Smooth muscle cell (in vitro differentiated cells): ENCODE data around the gene ITPRID1. TPM values are rescaled to one million over a fixed set of nuclear protein-coding genes. Genes with fewer than 3 reads are reported as not detected.

Experiments used
- DNase-seq: peaks from one replicate; lab custom pipeline; 2025; ENCODE audit not compliant: unreplicated experiment; lab: John Stamatoyannopoulos, UW
- H2AFZ ChIP-seq: fragments of 200-600 bp; sonication (generic); 2 replicates; pipeline ENCODE4 v1.6.0; 2016; ENCODE audit warnings: antibody characterized with exemption, low read depth, mild to moderate bottlenecking
- H3F3A ChIP-seq: fragments of 200-600 bp; sonication (generic); 2 replicates; pipeline ENCODE4 v1.6.0; 2017; ENCODE audit warnings: antibody characterized with exemption, low read depth
- H3K27ac ChIP-seq: fragments of 200-600 bp; sonication (generic); 2 replicates; pipeline ENCODE4 v1.5.1; 2016; ENCODE audit warnings: low read depth, mild to moderate bottlenecking
- H3K27me3 ChIP-seq: fragments of 200-600 bp; sonication (generic); 2 replicates; pipeline ENCODE4 v1.6.1; 2016; ENCODE audit warnings: low read depth, mild to moderate bottlenecking
- H3K36me3 ChIP-seq: fragments of 200-600 bp; sonication (generic); 2 replicates; pipeline ENCODE4 v1.5.1; 2016; ENCODE audit warnings: low read depth
- H3K4me1 ChIP-seq: fragments of 200-600 bp; sonication (generic); 2 replicates; pipeline ENCODE4 v1.5.1; 2016; ENCODE audit warnings: low read depth
- H3K4me2 ChIP-seq: fragments of 200-600 bp; sonication (generic); 2 replicates; pipeline ENCODE4 v1.6.0; 2016; ENCODE audit warnings: mild to moderate bottlenecking
- H3K4me3 ChIP-seq: fragments of 200-600 bp; sonication (generic); 2 replicates; pipeline ENCODE4 v1.5.1; 2016; ENCODE audit warnings: mild to moderate bottlenecking
- H3K79me2 ChIP-seq: fragments of 200-600 bp; sonication (generic); 2 replicates; pipeline ENCODE4 v1.6.0; 2016; ENCODE audit warnings: low read depth, mild to moderate bottlenecking
- H3K9ac ChIP-seq: fragments of 200-600 bp; sonication (generic); 2 replicates; pipeline ENCODE4 v1.6.0; 2016; ENCODE audit warnings: low read depth
- H3K9me3 ChIP-seq: fragments of 200-600 bp; sonication (generic); replicated peaks from 2 replicates; pipeline ENCODE4 v1.5.1; 2016; ENCODE audit warnings: low read depth
- H4K20me1 ChIP-seq: fragments of 200-600 bp; sonication (generic); 2 replicates; pipeline ENCODE4 v1.6.0; 2016; ENCODE audit warnings: low read depth
- WGBS: methylation state at CpG from one replicate; pipeline ENCODE4 v1.1.7; 2016; ENCODE audit warnings: low lambda C conversion rate; 5-methylcytosine and 5-hydroxymethylcytosine counted together
- polyA plus RNA-seq: library from polyadenylated mRNA; unstranded; fragments of >200 nt; fragmentation: Nextera tagmentation; extraction: Ambion mirVana; gene quantifications from 2 replicates; pipeline ENCODE4 v1.2.1, GENCODE V29; 2016
- total RNA-seq: library from RNA; depleted of rRNA; stranded (reverse); fragments of >200 nt; gene quantifications from 2 replicates; pipeline ENCODE4 v1.2.3, GENCODE V29; 2014
- TF ChIP-seq, protein P1 (sequence below): fragments of 200-600 bp; sonication (generic); IDR thresholded peaks from 2 replicates; pipeline ENCODE4 v1.5.1; 2017; ENCODE audit warnings: borderline replicate concordance, mild to moderate bottlenecking, antibody characterized with exemption; ENCODE audit not compliant: insufficient read depth, poor library complexity, severe bottlenecking

Gene ITPRID1
- total and polyA plus RNA-seq, 2 experiments from 2014 or later, result not detected

DNA sequence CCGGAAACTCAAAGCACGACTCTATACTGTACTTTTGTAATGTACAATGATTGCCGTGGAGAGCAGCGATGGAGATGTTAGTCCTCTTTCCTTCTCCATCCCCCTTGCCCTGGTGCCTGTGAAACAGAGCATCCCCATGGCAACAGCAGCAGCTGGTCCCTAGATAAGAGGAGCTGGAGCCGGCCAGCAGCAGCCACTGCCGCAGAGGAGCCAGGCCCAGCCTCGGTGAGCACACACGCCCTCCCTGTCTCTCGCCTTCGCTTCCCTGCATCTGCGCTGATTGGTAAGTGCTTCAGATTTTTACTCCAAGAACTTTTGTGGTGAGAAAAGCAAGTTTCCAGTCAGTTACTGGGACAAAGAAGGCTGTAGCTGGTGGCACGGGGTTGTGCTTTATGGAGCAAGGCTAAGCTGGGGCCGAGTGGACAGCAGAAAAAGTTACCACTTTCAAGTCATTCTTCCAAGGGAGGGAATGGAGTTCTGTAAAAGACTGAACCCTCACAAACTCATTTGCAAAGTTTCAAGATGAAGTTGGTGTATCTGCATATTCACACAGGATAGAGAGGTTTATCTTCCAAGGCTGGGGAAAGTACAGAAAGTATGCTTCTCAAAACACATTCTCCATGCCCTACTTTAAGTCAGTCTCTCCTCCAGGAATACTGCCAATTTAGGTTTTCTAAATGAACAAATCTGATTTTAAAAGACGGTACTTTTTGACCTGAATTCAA is 173.3 kb downstream of the ITPRID1 start, which contains the start of gene PPP1R17:
PPP1R17 (plus strand) TSS at position 192 of the 725 bp plus-strand sequence. CDS start 5,227 bp downstream, outside the sequence.
- Histone ChIP-seq H3K4me3 (no peak within 1 kb of the TSS), H3K4me2 (no peak within 1 kb of the TSS), H3K9me3 (no peaks in the 10 kb centered on the region), H3F3A (no peaks in the 10 kb centered on the region), H3K79me2 (no peaks in the 10 kb centered on the region), H4K20me1 (no peaks in the 10 kb centered on the region), H2AFZ (no peak within 1 kb of the TSS), H3K27ac (no peak within 1 kb of the TSS), H3K9ac (no peak within 1 kb of the TSS), H3K4me1 (no peaks in the 10 kb centered on the region), H3K36me3 (no peaks in the 10 kb centered on the region), H3K27me3 (peaks cover 29% of the 10 kb centered on the region)
- DNase-seq, result no peak
- 57% methylated on average over 14 of the region's 14 CpGs for WGBS
- TF ChIP-seq, protein P1, sequence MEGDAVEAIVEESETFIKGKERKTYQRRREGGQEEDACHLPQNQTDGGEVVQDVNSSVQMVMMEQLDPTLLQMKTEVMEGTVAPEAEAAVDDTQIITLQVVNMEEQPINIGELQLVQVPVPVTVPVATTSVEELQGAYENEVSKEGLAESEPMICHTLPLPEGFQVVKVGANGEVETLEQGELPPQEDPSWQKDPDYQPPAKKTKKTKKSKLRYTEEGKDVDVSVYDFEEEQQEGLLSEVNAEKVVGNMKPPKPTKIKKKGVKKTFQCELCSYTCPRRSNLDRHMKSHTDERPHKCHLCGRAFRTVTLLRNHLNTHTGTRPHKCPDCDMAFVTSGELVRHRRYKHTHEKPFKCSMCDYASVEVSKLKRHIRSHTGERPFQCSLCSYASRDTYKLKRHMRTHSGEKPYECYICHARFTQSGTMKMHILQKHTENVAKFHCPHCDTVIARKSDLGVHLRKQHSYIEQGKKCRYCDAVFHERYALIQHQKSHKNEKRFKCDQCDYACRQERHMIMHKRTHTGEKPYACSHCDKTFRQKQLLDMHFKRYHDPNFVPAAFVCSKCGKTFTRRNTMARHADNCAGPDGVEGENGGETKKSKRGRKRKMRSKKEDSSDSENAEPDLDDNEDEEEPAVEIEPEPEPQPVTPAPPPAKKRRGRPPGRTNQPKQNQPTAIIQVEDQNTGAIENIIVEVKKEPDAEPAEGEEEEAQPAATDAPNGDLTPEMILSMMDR, result no peak

DNA sequence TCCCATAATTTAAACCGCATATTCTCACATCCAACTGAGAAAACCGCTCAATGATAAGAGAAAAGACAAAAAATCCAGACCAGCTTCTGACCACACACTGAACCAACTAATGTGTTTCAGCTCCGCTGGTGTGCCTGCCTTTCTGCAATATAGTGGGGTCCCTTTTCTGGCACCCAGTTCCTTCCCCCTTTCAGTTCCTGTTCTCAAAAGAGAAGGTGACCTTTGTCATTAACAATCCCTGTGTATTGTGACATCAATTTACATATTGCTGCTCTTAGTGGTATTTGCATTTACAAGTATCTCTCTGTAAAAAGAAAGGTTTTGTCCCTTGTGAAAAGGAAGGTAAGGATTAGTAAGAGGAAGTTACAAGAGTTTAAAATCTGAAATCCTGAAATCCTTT is 174.5 kb downstream of the ITPRID1 start:
- H3K27ac ChIP-seq, result no peak overlapping the region
- H3K9me3 ChIP-seq, result no peaks in the 10 kb centered on the region
- H3K36me3 ChIP-seq, result no peaks in the 10 kb centered on the region
- TF ChIP-seq, protein P1, result no peak
- no peak overlapping the region for H3K9ac ChIP-seq
- H2AFZ ChIP-seq, result no peak overlapping the region
- H3K4me2 ChIP-seq, result no peak overlapping the region
- no peaks in the 10 kb centered on the region for H3F3A ChIP-seq
- H3K4me1 ChIP-seq, result no peaks in the 10 kb centered on the region
- no peaks in the 10 kb centered on the region for H4K20me1 ChIP-seq
- no peak overlapping the region for H3K4me3 ChIP-seq
- H3K79me2 ChIP-seq, result no peaks in the 10 kb centered on the region
- peaks cover 29% of the 10 kb centered on the region for H3K27me3 ChIP-seq
- no peak for DNase-seq
- WGBS, result 35% methylated on average over 3 of the region's 3 CpGs

DNA sequence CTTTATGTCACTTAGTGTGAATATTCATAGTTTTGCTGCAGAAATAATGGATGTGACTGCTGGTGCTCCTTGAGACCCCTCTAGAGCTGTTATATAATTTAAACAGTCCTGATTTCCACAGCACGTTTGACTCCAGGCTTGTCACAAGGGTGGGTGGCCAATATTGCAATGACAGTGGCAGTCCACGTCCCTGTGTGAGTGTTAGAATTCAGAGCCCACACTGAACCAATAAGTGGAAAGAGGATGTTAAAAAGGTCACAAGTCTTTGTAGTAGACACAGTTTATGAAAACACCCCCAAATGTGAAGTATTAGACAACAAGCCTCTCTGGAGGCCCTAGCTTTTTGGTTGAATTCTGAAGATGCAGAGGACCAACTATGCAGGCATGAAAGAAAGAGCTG is 175.1 kb downstream of the ITPRID1 start:
- no peak overlapping the region for H2AFZ ChIP-seq
- 41% methylated on average over 2 of the region's 2 CpGs for WGBS
- H3K36me3 ChIP-seq, result no peaks in the 10 kb centered on the region
- H3K4me3 ChIP-seq, result no peak overlapping the region
- H3K9me3 ChIP-seq, result no peaks in the 10 kb centered on the region
- H4K20me1 ChIP-seq, result no peaks in the 10 kb centered on the region
- H3K79me2 ChIP-seq, result no peaks in the 10 kb centered on the region
- peaks cover 29% of the 10 kb centered on the region for H3K27me3 ChIP-seq
- no peaks in the 10 kb centered on the region for H3F3A ChIP-seq
- H3K4me2 ChIP-seq, result no peak overlapping the region
- no peak overlapping the region for H3K9ac ChIP-seq
- no peaks in the 10 kb centered on the region for H3K4me1 ChIP-seq
- no peak overlapping the region for H3K27ac ChIP-seq
- TF ChIP-seq, protein P1, result no peak
- DNase-seq, result no peak

DNA sequence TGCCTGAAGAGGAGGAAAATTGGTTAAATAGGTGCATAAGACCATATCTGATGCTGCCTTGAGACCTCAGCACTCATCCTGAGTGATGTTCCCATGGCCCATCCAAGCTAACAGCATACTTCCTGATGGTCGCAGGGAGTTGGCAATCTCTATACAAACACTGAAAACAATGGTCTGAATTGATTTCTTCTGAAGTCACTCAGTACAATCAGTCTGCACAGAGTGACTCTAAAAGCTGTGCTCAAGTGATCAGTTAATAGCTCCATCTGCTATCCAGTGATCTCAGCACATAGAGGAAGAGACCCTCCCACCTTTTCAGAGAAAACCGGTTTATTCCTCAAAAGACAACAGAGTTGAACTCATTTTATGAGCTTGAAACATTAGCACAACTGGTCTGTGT is 177.0 kb downstream of the ITPRID1 start:
- Histone ChIP-seq H3F3A (no peaks in the 10 kb centered on the region), H2AFZ (no peak overlapping the region), H3K4me2 (no peak overlapping the region), H3K27me3 (peaks cover 29% of the 10 kb centered on the region), H3K79me2 (no peaks in the 10 kb centered on the region), H3K27ac (no peak overlapping the region), H3K4me1 (no peaks in the 10 kb centered on the region), H3K9ac (no peak overlapping the region), H3K9me3 (no peaks in the 10 kb centered on the region), H4K20me1 (no peaks in the 10 kb centered on the region), H3K36me3 (no peaks in the 10 kb centered on the region), H3K4me3 (no peak overlapping the region)
- 87% methylated on average over 2 of the region's 2 CpGs for WGBS
- TF ChIP-seq, protein P1, result no peak
- DNase-seq, result no peak
